H9 (cell line): ENCODE data around the gene PPFIBP2. TPM values are rescaled to one million over a fixed set of nuclear protein-coding genes. Genes with fewer than 3 reads are reported as not detected.

Experiments used
- DNase-seq: peaks from one replicate; pipeline ENCODE4 v3.0.0-alpha.2; 2017
- H2AFZ ChIP-seq: one replicate; pipeline ENCODE4 v1.6.1; 2013; ENCODE audit warnings: mild to moderate bottlenecking, low read length, control low read depth, moderate library complexity
- H2AK5ac ChIP-seq: 2 replicates; pipeline ENCODE4 v1.6.1; 2013; ENCODE audit warnings: low read length, control low read depth, mixed read lengths; ENCODE audit not compliant: insufficient read length
- H2BK120ac ChIP-seq: one replicate; pipeline ENCODE4 v1.6.1; 2013; ENCODE audit warnings: low read depth, mild to moderate bottlenecking, low read length, control low read depth, inconsistent platforms; ENCODE audit not compliant: poor library complexity, severe bottlenecking
- H2BK12ac ChIP-seq: 2 replicates; pipeline ENCODE4 v1.6.1; 2013; ENCODE audit warnings: low read length, control low read depth, mixed read lengths, low read depth; ENCODE audit not compliant: insufficient read length
- H2BK15ac ChIP-seq: 2 replicates; pipeline ENCODE4 v1.6.1; 2013; ENCODE audit warnings: low read depth, low read length, control low read depth
- H2BK20ac ChIP-seq: one replicate; pipeline ENCODE4 v1.6.1; 2013; ENCODE audit warnings: low read depth, mild to moderate bottlenecking, low read length, control low read depth, inconsistent platforms; ENCODE audit not compliant: poor library complexity, severe bottlenecking
- H2BK5ac ChIP-seq: 2 replicates; pipeline ENCODE4 v1.6.1; 2013; ENCODE audit warnings: low read length, control low read depth, mixed read lengths; ENCODE audit not compliant: insufficient read length
- H3K14ac ChIP-seq: 2 replicates; pipeline ENCODE4 v1.6.1; 2013; ENCODE audit warnings: low read length, control low read depth; ENCODE audit not compliant: insufficient read depth
- H3K18ac ChIP-seq: 2 replicates; pipeline ENCODE4 v1.6.1; 2013; ENCODE audit warnings: low read depth, mild to moderate bottlenecking, mixed read lengths, low read length, control low read depth; ENCODE audit not compliant: insufficient read length
- H3K23ac ChIP-seq: 2 replicates; pipeline ENCODE4 v1.6.1; 2013; ENCODE audit warnings: low read length, control low read depth, mixed read lengths, low read depth; ENCODE audit not compliant: insufficient read length
- H3K23me2 ChIP-seq: 2 replicates; pipeline ENCODE4 v1.6.1; 2013; ENCODE audit warnings: low read depth, mild to moderate bottlenecking, mixed read lengths, low read length, control low read depth; ENCODE audit not compliant: insufficient read length, poor library complexity, severe bottlenecking
- H3K27ac ChIP-seq: 2 replicates; pipeline ENCODE4 v1.5.1; 2013; ENCODE audit warnings: low read length, control low read depth, mixed read lengths, low read depth; ENCODE audit not compliant: insufficient read length
- H3K27me3 ChIP-seq: 2 replicates; pipeline ENCODE4 v1.6.1; 2013; ENCODE audit warnings: low read length, control low read depth, inconsistent platforms; ENCODE audit not compliant: insufficient read depth
- H3K4ac ChIP-seq: 2 replicates; pipeline ENCODE4 v1.6.1; 2013; ENCODE audit warnings: low read depth, mild to moderate bottlenecking, control low read depth, inconsistent platforms, low read length, moderate library complexity
- H3K4me1 ChIP-seq: 2 replicates; pipeline ENCODE4 v1.6.1; 2013; ENCODE audit warnings: low read length, control low read depth, inconsistent platforms; ENCODE audit not compliant: insufficient read depth
- H3K4me2 ChIP-seq: 2 replicates; pipeline ENCODE4 v1.6.1; 2013; ENCODE audit warnings: low read length, control low read depth, mixed read lengths; ENCODE audit not compliant: insufficient read length, insufficient read depth
- H3K56ac ChIP-seq: 2 replicates; pipeline ENCODE4 v1.6.1; 2013; ENCODE audit warnings: low read depth, mild to moderate bottlenecking, mixed read lengths, low read length, control low read depth; ENCODE audit not compliant: insufficient read length
- H3K79me1 ChIP-seq: 2 replicates; pipeline ENCODE4 v1.6.1; 2013; ENCODE audit warnings: low read depth, mild to moderate bottlenecking, moderate library complexity, low read length, control low read depth, inconsistent platforms; ENCODE audit not compliant: insufficient read depth, poor library complexity, severe bottlenecking
- H3K79me2 ChIP-seq: 2 replicates; pipeline ENCODE4 v1.6.1; 2013; ENCODE audit warnings: low read length, control low read depth, inconsistent platforms; ENCODE audit not compliant: insufficient read depth
- H3K9ac ChIP-seq: 2 replicates; pipeline ENCODE4 v1.6.1; 2013; ENCODE audit warnings: low read length, control low read depth, mixed read lengths; ENCODE audit not compliant: insufficient read length; ENCODE audit errors: extremely low read depth
- H3K9me3 ChIP-seq: one replicate; pipeline ENCODE4 v1.6.1; 2013; ENCODE audit warnings: low read depth, low read length, inconsistent platforms; ENCODE audit not compliant: control insufficient read depth
- H3T11ph ChIP-seq: one replicate; pipeline ENCODE4 v1.6.1; 2013; ENCODE audit warnings: mild to moderate bottlenecking, low read length, control low read depth, inconsistent platforms
- H4K20me1 ChIP-seq: one replicate; pipeline ENCODE4 v1.6.1; 2013; ENCODE audit not compliant: control insufficient read depth, insufficient read length, insufficient read depth
- H4K5ac ChIP-seq: 2 replicates; pipeline ENCODE4 v1.6.1; 2013; ENCODE audit warnings: low read depth, mild to moderate bottlenecking, mixed read lengths, low read length, control low read depth; ENCODE audit not compliant: insufficient read length
- H4K8ac ChIP-seq: replicated peaks from 2 replicates; pipeline ENCODE4 v1.6.1; 2013; ENCODE audit warnings: low read length, control low read depth, mixed read lengths, low read depth; ENCODE audit not compliant: insufficient read length
- H4K91ac ChIP-seq: 2 replicates; pipeline ENCODE4 v1.6.1; 2013; ENCODE audit warnings: low read depth, mild to moderate bottlenecking, moderate library complexity, mixed read lengths, low read length, control low read depth; ENCODE audit not compliant: insufficient read length
- H3K27ac Mint-ChIP-seq, 3 experiments: 2 replicates in 2 of 3; 3 replicates in 1 of 3; pipeline ENCODE4 v1.8.0; 2020 to 2021; ENCODE audit warnings: mixed read lengths in 3 of 3, mild to moderate bottlenecking in 1 of 3, moderate library complexity in 1 of 3
- H3K27me3 Mint-ChIP-seq: 2 replicates; pipeline ENCODE4 v1.8.0; 2021; ENCODE audit warnings: low read depth, mild to moderate bottlenecking, moderate library complexity, mixed read lengths
- H3K36me3 Mint-ChIP-seq, 3 experiments: 2 replicates in 2 of 3; 3 replicates in 1 of 3; pipeline ENCODE4 v1.8.0; 2020 to 2021; ENCODE audit warnings: low read depth in 3 of 3, mixed read lengths in 3 of 3; ENCODE audit not compliant: insufficient read depth in 1 of 3
- H3K4me1 Mint-ChIP-seq, 2 experiments: 2 replicates each; pipeline ENCODE4 v1.8.0; 2020; ENCODE audit warnings: mixed read lengths in 2 of 2
- H3K4me3 Mint-ChIP-seq, 2 experiments: 2 replicates in 1 of 2; 3 replicates in 1 of 2; pipeline ENCODE4 v1.8.0; 2020 to 2021; ENCODE audit warnings: mild to moderate bottlenecking in 2 of 2, mixed read lengths in 2 of 2, moderate library complexity in 1 of 2
- H3K9me3 Mint-ChIP-seq, 2 experiments: 2 replicates in 1 of 2; 3 replicates in 1 of 2; pipeline ENCODE4 v1.8.0; 2020; ENCODE audit warnings: mild to moderate bottlenecking in 2 of 2, mixed read lengths in 2 of 2, moderate library complexity in 1 of 2
- CTCF ChIP-seq: fragments of 200-600 bp; sonication (generic); conservative IDR thresholded peaks from 3 replicates; pipeline ENCODE4 v1.8.0; 2021; ENCODE audit warnings: antibody characterized with exemption, mild to moderate bottlenecking
- total RNA-seq: library from RNA; stranded (reverse); gene quantifications from 2 replicates; pipeline ENCODE4 v1.2.1, GENCODE V29; 2021

Gene PPFIBP2
- total RNA-seq, 1 experiment from 2014 or later: 8.3 TPM

DNA sequence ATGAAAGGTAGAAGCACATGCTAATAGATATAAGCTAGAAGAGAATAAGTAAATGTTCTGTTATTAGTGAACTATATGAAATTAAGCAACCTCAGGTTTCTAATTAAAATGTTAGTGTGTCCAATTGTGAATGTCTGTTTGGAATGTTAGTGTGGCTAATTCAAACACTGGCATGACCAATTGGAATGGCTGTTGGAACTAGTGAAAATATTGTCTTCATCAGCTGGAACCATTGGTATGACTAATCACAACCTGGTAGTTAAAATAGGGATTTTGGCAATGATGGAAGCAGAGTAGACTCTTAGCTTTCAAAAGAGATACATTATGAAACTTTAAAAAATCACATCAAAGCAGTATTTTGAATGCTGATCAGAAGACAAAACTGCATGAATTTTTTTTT, 92.7 kb downstream of the PPFIBP2 start:
- Mint-ChIP-seq H3K27me3 (no peaks in the 10 kb centered on the region), H3K9me3 (no peaks in the 10 kb centered on the region), H3K27ac (no peak overlapping the region), H3K4me1 (peaks cover 0 to 6% of the 10 kb centered on the region in 2 experiments; a peak in 2 of 4 replicates), H3K36me3 (no peaks in the 10 kb centered on the region), H3K4me3 (no peak overlapping the region)
- Histone ChIP-seq H4K5ac (no peak overlapping the region), H3K4me2 (no peak overlapping the region), H3K23ac (no peak overlapping the region), H3K27me3 (no peaks in the 10 kb centered on the region; the same call in 1 of the 2 replicates), H3T11ph (no peak overlapping the region), H3K79me2 (no peaks in the 10 kb centered on the region), H3K79me1 (no peaks in the 10 kb centered on the region), H3K18ac (no peak overlapping the region), H3K27ac (no peak overlapping the region), H2BK20ac (no peak overlapping the region), H3K4me1 (no peaks in the 10 kb centered on the region), H3K14ac (no peak overlapping the region), H2BK12ac (no peak overlapping the region), H4K91ac (no peak overlapping the region), H2BK120ac (no peak overlapping the region), H2BK15ac (no peak overlapping the region), H4K20me1 (no peaks in the 10 kb centered on the region), H3K9me3 (no peaks in the 10 kb centered on the region), H4K8ac (no peak overlapping the region), H2AK5ac (no peak overlapping the region), H3K9ac (no peak overlapping the region), H2AFZ (no peak overlapping the region), H3K56ac (no peak overlapping the region), H3K4ac (no peak overlapping the region), H3K23me2 (no peaks in the 10 kb centered on the region), H2BK5ac (no peak overlapping the region)
- no peak for TF ChIP-seq CTCF
- DNase-seq: no peak
